CD4-positive, alpha-beta T cell treated with Interleukin-21 for 1 hour (primary cell): Measurements from ENCODE around the gene CDRT4.
"Not testable (repeated sequence)": the region's sequence is repeated elsewhere in the genome, so short reads cannot be mapped to it uniquely, and the experiment has no call there.

ENCODE experiments used
- DNase-seq: peaks from one replicate; pipeline ENCODE4 v3.0.0-alpha.2; 2020

Gene CDRT4

GRCh38 chr17:15467592-15467991 is at the start of gene CDRT4:
Gene CDRT4 (minus strand): TSS chr17:15467621. CDS start chr17:15440238, 27,383 bp downstream.
- no peak for DNase-seq

- DNase-seq: no peak
Observed at GRCh38 chr17:15516150-15516549, 48.7 kb upstream of the CDRT4 start.

- DNase-seq: no peak
Observed at GRCh38 chr17:15514469-15514868, 47.0 kb upstream of the CDRT4 start.

GRCh38 chr17:15513856-15514459 is 46.5 kb upstream of the CDRT4 start:
- DNase-seq: no peak

- DNase-seq: no peak
Observed at GRCh38 chr17:15513058-15513791, 45.8 kb upstream of the CDRT4 start.

GRCh38 chr17:15512071-15512709 is 44.8 kb upstream of the CDRT4 start:
- DNase-seq: no peak

- no peak for DNase-seq
Observed at GRCh38 chr17:15511142-15511541, 43.7 kb upstream of the CDRT4 start.

GRCh38 chr17:15510361-15510760 is 42.9 kb upstream of the CDRT4 start:
- DNase-seq: no peak

- no peak for DNase-seq
Observed at GRCh38 chr17:15509095-15509494, 41.7 kb upstream of the CDRT4 start.

GRCh38 chr17:15508466-15508865 is 41.0 kb upstream of the CDRT4 start:
- DNase-seq: no peak

GRCh38 chr17:15507896-15508295 is 40.5 kb upstream of the CDRT4 start:
- DNase-seq: no peak

GRCh38 chr17:15507001-15507400 is 39.6 kb upstream of the CDRT4 start:
- no peak for DNase-seq

GRCh38 chr17:15505708-15506107 is 38.3 kb upstream of the CDRT4 start:
- not testable (repeated sequence) for DNase-seq

GRCh38 chr17:15503731-15504130 is 36.3 kb upstream of the CDRT4 start:
- DNase-seq: no peak

GRCh38 chr17:15502369-15503112 is 35.1 kb upstream of the CDRT4 start:
- DNase-seq: peak; percentile 57

- no peak for DNase-seq
Observed at GRCh38 chr17:15501793-15502192, 34.4 kb upstream of the CDRT4 start.

GRCh38 chr17:15501282-15501681 is 33.9 kb upstream of the CDRT4 start:
- no peak for DNase-seq

GRCh38 chr17:15498107-15498506 is 30.7 kb upstream of the CDRT4 start:
- DNase-seq: no peak

- DNase-seq: no peak
Observed at GRCh38 chr17:15496735-15497670, 29.6 kb upstream of the CDRT4 start.

- no peak for DNase-seq
Observed at GRCh38 chr17:15494821-15495220, 27.4 kb upstream of the CDRT4 start.

GRCh38 chr17:15493693-15494035 is 26.2 kb upstream of the CDRT4 start:
- no peak for DNase-seq
